Activated CD4-positive, alpha-beta T cell treated with anti-CD3 and anti-CD28 coated beads, Interleukin-2, Interleukin-6, amounts not matched to agents 100 ng/mL and 50 ng/mL, durations not matched to agents 16 hours and 8 hours (primary cell): Measurements from ENCODE around the gene TSBP1.
A peak's percentile ranks its signal among the peaks of the same experiment; 100 is the strongest.
"Not testable (repeated sequence)": the region's sequence is repeated elsewhere in the genome, so short reads cannot be mapped to it uniquely, and the experiment has no call there.

Experiments
- DNase-seq: peaks from one replicate; pipeline ENCODE4 v3.0.0-alpha.2; 2020

The TSBP1 gene

DNA sequence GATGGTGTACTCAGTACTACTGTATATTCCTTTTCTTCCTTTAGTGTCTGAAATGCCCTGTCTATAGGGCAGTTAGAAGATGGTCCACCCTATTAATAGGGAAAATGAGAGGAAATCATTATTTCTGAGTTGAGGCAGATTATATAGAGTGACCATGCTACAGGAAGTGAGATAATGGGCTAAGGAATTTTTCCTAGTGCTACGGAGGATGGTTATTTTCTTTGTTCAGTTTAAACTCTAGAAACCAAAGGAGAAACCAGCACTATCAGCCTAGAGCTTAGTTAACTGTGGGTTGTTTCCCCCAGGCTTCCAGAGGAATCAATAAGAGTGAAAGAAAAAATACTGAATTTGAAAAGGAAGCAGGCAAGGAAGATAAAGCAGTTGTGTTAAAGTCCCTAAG, 474 bp downstream of the TSBP1 start:
- DNase-seq = no peak

DNA sequence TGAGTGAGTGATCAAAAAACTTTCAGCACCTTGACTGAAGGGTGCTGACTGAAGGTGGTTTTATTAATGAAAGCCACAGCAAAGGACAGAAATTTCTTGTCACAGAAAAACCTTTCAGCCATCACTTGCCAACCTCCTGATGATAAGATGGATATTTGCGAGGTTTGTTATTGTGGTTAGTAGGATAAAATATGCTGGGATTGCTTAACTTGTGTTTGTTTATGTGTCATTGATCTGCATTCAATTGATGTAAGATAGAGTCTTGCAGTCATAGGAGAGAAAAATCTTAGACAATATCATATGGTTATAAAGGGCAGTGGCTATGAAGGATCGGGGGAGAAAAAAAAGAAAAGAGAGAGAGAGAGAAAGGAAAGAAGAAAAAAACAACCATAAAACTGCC, 1.2 kb downstream of the TSBP1 start:
- no peak for DNase-seq

DNA sequence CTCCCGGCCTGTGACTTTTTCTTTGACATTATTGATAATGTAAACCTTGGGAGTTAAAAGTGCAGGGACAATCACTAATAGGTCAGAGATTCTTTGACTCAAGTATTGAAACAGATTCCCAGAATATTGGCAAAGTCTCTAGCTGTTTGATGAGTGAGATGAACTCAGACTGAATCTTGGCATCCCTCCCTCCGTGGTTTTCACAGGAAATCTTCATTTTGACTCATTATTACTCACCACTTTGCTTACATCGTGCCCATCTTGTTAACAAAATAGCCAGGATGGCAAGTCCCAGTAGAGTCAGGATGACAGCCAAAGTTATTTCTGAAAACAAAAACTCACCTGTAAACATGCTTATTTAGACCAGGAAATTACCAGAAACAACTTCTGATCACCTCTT, 2.0 kb downstream of the TSBP1 start:
- peak; percentile 50 for DNase-seq

DNA sequence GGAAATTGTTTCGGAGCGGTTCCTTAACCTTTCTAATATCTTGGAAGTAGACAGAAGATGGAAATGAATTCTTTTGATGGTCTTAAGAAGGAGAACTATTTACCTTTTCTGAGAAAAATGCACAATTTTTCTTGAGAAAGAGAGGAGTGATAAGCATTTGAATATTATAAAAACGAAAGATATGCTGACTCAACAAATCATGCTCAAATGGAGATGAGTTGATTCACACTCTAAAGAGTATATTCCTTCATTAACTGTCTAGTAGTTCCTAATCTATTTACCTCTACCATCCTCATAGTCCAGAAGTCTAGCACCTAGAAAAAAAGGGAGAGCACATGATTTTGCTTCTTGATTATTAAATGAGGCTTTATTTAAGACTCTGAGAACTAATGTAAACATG, 4.1 kb downstream of the TSBP1 start:
- no peak for DNase-seq

DNA sequence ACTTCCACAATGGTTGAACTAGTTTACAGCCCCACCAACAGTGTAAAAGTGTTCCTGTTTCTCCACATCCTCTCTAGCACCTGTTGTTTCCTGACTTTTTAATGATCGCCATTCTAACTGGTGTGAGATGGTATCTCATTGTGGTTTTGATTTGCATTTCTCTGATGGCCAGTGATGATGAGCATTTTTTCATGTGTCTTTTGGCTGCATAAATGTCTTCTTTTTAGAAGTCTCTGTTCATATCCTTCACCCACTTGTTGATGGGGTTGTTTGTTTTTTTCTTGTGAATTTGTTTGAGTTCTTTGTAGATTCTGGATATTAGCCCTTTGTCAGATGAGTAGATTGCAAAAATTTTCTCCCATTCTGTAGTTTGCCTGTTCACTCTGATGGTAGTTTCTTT, 12.5 kb downstream of the TSBP1 start:
- DNase-seq = not testable (repeated sequence)

DNA sequence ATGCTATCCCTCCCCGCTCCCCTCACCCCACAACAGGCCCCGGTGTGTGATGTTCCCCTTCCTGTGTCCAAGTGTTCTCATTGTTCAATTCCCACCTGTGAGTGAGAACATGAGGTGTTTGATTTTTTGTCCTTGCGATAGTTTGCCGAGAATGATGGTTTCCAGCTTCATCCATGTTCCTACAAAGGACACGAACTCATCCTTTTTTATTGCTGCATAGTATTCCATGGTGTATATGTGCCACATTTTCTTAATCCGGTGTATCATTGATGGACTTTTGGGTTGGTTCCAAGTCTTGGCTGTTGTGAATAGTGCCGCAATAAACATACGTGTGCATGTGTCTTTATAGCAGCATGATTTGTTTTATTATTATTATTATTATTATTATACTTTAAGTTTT, 13.2 kb downstream of the TSBP1 start:
- not testable (repeated sequence) for DNase-seq

DNA sequence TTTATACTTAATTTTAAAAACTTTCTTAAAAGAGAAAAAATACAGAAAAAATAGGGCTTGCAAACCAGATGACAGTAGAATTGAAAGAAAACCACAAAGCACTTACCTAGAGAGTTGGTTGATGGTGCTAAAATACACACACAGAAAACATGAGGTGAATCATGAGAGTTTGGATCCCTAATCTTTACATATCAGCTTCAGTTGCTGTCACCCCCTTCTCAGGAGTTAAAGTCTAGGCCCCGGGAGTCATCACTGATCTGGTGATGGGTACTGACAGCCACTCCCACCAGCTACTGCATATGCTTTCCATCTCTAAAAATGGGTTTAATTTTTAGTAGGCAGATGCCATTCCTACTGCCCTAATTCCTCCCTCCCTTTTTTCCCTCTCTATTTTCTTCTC, 16.7 kb downstream of the TSBP1 start:
- DNase-seq = no peak

DNA sequence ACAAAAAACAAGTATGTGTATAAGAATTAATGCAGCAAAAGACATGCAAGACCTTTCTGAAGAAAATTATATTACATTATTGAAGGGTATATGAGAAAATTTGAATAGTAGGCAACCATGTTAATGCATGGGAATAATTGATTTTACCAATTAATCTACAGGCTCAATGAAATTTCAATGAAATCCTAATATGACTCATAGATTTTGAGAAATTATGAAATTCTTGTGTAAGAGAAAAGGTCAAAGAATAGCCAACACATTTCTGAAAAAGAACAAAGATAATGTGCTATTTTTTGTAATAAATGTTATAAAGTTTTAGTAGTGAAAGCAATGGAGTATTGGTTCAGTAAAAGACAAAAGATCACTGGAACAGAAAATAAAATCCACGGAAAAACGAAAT, 18.4 kb downstream of the TSBP1 start:
- DNase-seq = no peak

DNA sequence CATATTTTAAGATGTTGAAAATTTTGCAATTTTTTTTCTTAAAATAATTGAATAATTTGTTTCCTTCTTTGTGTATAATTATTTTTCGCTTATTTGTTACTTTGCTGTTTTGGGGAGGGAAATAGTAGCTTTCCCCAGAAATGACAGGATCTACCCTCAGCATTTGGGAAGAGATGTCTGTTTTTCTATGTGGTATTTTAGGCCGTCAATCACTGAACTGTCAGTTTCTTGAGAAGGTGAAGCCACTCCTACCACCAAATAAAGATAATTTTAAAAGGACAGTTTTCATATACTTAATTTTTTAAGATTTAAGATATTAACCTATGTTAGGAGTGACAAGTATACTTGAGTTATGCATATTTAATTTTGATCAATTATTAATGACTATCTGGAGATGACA, 31.5 kb downstream of the TSBP1 start:
- no peak for DNase-seq

DNA sequence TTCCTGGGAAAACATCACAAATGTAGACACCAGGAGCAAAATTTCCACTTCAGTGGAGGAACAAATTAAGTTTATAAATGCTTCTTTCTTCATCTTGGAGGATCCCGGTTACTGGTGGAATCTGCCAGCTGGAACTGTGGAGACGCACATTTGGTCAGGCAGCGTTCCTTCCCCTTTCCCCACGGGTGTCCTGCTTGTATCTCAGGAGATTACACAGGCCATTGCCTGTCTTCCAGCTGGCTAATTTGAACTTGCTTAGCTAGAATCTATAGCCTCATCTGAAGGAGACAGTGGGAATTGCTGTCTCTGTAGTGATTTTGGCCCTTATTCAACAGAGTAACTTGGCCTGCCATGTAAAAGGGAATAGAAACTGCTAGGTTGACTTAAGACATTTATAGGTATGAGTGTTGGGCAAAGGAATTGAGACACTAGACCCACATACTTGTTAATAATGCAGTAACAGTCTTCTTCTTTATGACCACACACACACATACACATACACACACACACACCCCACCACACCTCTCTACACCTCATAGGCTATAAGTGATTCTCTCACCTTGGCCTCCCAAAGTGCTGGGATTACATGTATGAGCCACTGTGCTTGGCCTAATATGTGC, 34.4 kb downstream of the TSBP1 start:
- no peak for DNase-seq

DNA sequence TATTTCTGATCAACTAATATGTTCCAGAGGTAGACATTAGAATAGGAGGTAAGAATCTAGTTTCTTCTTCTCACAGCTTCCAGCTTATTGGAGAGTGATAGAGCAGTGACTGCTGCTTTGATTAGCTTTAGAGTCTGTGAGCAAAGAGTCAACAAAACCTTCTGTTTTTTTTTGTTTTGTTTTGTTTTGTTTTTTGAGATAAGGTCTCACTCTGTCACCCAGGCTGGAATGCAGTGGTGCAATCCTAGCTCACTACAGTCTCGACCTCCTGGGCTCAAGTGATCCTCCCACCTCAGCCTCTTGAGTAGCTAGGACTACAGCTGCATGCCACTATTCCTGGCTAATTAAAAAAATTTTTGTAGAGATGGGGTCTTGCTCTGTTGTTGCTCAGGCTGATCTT, 39.3 kb downstream of the TSBP1 start:
- DNase-seq = no peak

DNA sequence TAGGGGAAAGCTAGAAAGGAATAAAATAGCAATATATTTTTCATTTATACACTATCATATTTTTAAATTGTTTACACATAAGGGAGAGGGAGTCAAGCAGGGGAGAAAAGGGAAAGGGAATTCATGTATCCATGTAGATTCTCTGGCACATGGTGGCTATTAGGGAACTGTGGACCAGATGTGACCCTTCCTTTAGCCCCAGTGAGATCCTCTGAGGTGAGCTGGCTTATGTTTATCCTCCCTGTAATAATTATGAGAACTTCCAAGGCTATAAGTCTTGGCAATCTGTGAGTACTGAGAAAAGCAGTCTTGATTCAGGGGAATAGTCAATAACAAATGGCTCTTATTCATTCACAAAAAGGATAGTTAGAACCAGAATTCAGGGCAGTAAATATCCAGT, 42.6 kb downstream of the TSBP1 start:
- no peak for DNase-seq

DNA sequence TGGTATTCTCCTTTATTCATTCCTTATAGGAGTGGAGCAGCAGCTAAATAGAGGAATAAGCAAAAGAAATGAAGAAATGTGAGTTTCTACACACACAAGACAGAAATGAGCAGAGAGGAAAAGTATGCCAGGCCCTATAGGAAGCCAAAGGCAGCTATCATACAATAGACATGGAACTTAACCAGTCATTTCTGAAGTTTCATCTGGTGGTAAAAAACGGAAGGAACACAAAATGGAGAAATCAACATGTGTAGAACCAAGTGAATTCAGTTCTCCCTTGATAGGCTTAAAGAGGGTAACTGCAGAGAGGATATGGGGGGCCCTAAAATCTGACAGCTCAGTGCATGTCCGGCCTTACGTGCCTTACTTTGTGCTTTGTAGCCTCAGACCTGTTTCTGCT, 44.6 kb downstream of the TSBP1 start:
- DNase-seq = peak; percentile 50

DNA sequence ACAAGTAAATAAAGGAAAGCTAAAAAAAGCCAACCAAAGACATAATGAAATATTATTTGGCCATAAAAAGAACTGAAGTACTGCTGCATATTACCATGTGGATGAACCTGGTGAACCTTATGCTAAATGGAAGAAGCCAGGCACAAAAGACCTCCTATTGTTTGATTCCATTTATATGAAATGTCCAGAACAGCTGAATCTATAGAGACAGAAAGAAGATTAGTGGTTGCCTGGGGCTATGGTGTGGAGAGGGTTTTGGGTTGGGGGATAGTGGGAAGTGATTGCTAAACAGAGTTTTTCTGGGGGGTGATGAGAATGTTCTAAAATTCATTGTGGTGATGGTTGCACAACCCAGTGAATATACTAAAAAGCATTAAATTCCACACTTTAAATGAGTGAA, 53.2 kb downstream of the TSBP1 start:
- DNase-seq = no peak

DNA sequence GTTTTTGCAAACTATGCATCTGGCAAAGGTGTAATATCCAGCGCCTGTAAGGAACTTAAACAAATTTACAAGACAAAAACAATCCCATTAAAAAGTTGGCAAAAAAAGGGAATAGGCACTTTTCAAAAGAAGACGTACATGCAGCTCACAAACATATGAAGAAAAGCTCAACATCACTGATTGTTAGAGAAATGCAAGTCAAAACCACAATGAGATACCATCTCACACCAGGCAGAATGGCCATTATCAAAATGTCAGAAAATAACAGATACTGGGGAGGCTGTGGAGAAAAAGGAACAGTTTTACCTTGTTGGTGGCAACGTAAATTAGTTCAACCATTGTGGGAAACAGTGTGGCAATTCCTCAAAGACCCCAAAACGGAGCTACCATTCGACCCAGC, 54.2 kb downstream of the TSBP1 start:
- no peak for DNase-seq

DNA sequence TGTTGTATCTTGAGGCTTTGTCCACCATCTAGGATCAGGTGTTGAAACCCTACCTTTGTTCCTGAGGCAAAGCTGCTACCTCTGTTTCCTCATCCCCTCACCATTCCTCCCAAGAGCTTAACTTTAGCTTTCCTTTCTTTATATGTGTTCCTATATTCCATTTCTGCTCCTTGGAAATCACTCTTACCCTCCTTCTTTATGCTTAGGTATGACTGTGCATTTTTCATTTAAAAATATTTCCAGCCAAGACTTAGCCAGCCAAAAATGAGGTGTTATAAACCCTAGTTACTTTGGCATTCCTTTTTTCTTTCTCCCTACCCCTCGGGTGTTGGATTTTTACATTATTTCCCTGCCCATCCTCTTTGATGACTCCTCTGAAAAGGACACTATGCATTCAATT, 57.7 kb downstream of the TSBP1 start:
- DNase-seq = no peak

DNA sequence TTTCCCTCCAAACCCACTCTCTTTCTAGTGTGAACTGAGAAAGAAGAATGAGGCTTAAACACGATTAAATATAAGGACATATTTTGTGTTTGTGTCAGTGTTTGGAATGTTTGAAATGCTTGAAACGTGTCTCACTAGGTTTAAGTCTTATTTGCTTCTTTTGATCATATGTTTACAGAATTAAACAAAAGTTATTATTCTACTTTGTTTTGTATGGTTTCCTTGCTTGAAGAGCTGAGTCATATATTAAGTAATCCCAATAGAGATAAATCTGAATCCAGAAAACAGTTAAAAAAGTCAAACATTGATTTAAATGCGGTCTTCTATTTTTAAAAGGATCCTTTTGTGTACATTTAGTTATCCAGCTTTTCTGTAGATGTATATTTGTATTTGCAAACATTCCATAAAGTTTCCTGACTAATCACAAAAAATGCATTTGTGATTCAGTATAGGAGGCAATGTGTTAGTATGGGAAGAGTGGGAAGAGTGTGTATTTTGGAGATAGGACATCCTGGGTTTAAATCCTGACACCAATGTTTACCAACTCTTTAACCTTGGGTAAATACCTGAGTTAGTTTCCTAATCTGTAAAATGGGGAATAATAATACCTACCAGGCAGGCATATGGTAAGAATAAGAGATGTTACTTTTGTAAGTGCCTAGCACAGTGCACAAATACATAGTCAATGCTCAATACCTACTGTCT, 72.9 kb downstream of the TSBP1 start:
- no peak for DNase-seq

DNA sequence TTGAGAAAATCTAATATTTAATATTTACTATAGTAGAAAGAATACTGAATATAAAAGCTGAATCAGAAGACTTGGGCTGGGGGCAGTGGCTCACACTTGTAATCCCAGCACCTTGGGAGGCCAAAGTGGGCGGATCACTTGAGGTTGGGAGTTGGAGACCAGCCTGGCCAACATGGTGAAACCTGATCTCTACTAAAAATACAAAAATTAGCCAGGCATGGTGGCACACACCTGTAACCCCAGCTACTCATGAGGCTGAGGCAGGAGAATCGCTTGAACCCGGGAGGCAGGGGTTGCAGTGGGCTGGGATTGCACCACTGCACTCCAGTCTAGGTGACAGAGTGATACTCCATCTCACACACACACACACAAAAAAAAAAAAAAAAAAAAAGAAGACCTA, 76.7 kb downstream of the TSBP1 start:
- not testable (repeated sequence) for DNase-seq

DNA sequence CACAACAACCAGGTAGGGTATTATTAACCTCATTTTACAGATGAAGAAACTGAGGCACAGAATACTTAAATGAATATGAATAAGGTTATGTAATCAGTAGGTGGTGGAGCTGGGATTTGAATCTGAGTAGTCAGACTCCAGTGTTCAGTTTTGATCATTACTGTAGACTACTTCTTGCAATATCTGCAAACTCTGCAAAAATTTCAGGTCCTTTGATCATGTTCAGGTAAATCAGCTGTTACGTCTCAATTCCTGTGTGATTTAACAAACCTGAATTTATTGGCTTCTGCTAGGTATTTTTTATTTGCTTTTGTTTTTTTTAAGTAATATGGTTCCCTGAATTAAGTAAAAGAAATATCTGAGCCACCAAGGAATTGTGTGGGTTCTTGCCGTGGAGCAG, 77.1 kb downstream of the TSBP1 start:
- no peak for DNase-seq

DNA sequence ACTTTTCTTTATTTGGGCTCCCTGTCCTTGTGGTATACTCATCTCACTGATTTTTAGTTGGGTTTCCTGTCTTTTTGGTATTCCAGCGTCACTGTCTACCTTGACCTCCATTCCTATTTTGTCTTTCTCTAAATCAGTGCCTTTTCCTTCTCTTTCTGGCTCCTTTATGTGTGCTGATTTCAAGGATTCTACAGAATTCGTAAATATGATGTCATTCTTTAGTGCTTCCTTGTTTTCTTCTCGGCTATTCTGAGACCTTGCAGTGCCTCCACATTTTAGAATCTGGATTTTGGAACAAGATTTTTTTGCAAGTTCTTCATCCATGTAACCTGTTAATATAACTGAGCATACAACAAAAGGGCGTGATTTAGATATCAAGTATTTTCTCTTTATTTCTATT, 78.0 kb downstream of the TSBP1 start:
- no peak for DNase-seq

DNA sequence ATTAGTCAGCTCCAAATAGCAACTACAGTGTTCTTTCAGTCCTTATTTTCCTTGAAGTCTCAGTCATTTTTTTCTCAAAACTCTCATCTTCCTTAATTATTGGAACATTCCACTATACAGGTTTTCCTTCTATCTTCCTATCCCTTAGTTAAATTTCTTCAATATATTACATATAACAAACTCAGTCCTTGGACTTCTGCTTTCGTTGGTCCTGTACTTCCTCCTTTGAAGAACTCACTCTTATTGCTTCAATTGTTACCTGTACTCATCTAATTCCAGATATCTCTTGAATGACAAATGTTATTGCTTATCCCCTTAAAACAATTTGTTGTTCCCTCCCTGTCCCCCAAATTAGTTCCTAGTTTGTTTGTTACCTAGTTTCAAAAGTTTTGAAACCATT, 80.2 kb downstream of the TSBP1 start:
- DNase-seq = no peak

DNA sequence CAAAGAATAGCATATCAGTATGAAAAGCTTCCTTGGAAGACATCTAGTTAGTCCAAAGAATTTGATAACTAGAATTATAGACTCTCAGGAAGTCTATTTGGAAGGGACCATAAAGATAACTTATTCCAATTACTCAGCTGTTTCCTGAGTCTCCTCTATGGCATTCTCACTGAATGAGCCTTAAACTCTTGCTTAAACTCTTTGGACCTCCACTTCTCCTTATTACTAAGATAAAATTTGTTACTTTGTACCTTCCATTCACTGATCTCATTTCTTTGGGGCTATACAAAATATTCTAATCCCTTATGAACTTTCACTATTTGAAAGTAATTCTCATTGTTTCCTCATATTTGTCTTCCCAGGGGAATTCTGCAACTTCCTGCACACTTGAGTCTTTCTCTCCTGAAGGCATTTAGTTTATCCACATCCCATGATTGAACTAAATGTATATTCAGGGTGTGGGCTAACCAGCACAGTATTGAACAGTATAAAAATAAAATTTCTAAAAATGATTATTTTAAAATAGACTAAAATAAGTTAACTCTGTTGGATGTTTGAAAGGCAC, 80.7 kb downstream of the TSBP1 start:
- no peak for DNase-seq

DNA sequence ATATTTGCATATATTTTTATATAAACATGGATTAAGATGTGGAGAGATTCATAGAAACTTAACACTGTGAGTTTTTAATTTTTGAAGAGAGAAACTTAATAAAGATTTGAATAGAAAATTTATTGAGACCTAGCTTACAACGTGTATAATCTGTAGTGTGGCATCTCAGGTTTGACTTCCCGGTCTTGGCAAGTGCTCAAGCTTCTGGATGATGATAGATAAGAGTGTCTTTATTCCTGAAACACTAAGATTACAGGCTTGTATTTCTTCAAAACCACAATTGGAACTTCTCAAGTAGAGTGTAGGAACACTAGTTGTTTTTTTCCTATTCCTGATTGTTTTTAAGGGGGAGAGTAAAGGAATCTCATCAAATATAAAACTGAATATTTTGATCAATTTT, 83.3 kb downstream of the TSBP1 start:
- no peak for DNase-seq

DNA sequence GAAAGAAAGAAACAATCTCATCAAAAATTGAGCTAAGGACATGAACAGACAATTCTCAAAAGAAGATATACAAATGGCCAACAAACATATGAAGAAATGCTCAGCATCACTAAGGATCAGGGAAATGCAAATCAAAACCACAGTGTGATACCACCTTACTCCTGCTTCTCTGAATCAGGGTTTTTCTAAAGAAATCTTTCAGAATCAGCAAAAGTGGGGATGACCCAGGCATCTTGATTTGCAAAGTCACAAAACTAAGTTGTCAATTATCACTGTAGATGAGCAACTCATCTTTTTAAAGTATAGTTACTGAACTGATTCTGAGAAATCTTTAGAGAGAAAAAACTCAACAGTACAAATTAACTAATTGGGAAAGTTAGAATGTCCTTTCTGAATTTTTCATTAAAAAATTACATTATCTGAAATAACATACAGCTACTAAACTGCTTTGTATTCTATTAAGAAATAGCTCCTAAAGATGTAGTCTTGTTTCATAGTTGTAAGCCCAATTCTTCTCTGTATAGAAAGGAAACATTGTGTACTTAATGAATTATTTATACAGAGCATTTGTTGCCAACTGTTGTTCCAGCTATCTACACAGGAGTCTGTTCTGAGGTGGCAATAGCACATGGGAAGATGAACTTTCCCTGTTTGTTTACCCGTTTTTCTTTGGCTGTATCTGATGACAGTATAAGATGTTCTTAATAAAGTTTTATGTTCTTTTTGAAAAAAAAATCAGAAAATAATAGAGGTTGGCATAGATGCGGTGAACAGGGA, 97.7 kb downstream of the TSBP1 start:
- DNase-seq = not testable (repeated sequence)
